GM12891 (cell line): ENCODE data around the gene VSX1.

ENCODE experiments used
- DNase-seq: peaks from one replicate; pipeline ENCODE4 v3.0.0; 2011; ENCODE audit warnings: low spot score; ENCODE audit not compliant: insufficient read length
- FAIRE-seq: peaks from 2 replicates; lab custom pipeline; 2011; peaks lifted over from hg19 to GRCh38; lab: Jason Lieb, UNC
- PAX5 ChIP-seq: IDR thresholded peaks from 2 replicates; pipeline ENCODE4 v1.6.1; 2011; ENCODE audit warnings: low read length, moderate library complexity, mild to moderate bottlenecking; ENCODE audit not compliant: insufficient read depth, severe bottlenecking
- POLR2A ChIP-seq: IDR thresholded peaks from 2 replicates; pipeline ENCODE4 v1.6.1; 2011; ENCODE audit warnings: low read depth, low read length, control low read depth
- POLR2AphosphoS5 ChIP-seq: IDR thresholded peaks from 2 replicates; pipeline ENCODE4 v1.6.1; 2011; ENCODE audit warnings: low read depth, low read length, control low read depth
- POU2F2 ChIP-seq: IDR thresholded peaks from 2 replicates; pipeline ENCODE4 v1.6.1; 2011; ENCODE audit warnings: low read depth, mild to moderate bottlenecking, control low read depth, low read length, moderate library complexity
- SPI1 ChIP-seq: IDR thresholded peaks from 2 replicates; pipeline ENCODE4 v1.6.1; 2011; ENCODE audit warnings: low read depth, low read length, control low read depth
- TAF1 ChIP-seq: IDR thresholded peaks from 2 replicates; pipeline ENCODE4 v1.6.1; 2011; ENCODE audit warnings: low read depth, low read length, control low read depth

Gene VSX1

GRCh38 chr20:25079171-25079570, 2.8 kb downstream of the VSX1 start:
- TF ChIP-seq SPI1 (no peak), POU2F2 (no peak), PAX5 (no peak), POLR2A (no peak), POLR2AphosphoS5 (no peak), TAF1 (no peak)

GRCh38 chr20:25078662-25079061, 3.3 kb downstream of the VSX1 start:
- no peak for FAIRE-seq
- no peak for DNase-seq
- TF ChIP-seq POLR2AphosphoS5 (no peak), POU2F2 (no peak), TAF1 (no peak), SPI1 (no peak), POLR2A (no peak), PAX5 (no peak)

More at GRCh38 chr20:25079171-25079570, 2.8 kb downstream of the VSX1 start:
- FAIRE-seq = no peak
- no peak for DNase-seq

GRCh38 chr20:25077610-25078169, 4.3 kb downstream of the VSX1 start:
- TF ChIP-seq POLR2AphosphoS5 = no peak
- no peak for TF ChIP-seq PAX5
- FAIRE-seq (no peak), DNase-seq (no peak)

- peak; percentile 20 for FAIRE-seq
- DNase-seq = no peak
- no peak for TF ChIP-seq POU2F2
- TF ChIP-seq PAX5 = no peak
- no peak for TF ChIP-seq POLR2AphosphoS5
- no peak for TF ChIP-seq SPI1
- no peak for TF ChIP-seq TAF1
- TF ChIP-seq POLR2A = no peak
These were observed 5.0 kb downstream of the VSX1 start for GRCh38 chr20:25076731-25077609.

GRCh38 chr20:25076201-25076600, 5.7 kb downstream of the VSX1 start:
- DNase-seq = no peak
- no peak for FAIRE-seq
- TF ChIP-seq SPI1 = no peak
- no peak for TF ChIP-seq POU2F2
- no peak for TF ChIP-seq PAX5
- TF ChIP-seq TAF1 = no peak
- TF ChIP-seq POLR2A = no peak
- no peak for TF ChIP-seq POLR2AphosphoS5

- DNase-seq (no peak), FAIRE-seq (no peak)
- TF ChIP-seq PAX5 = no peak
- no peak for TF ChIP-seq POLR2AphosphoS5
- TF ChIP-seq TAF1 = no peak
- no peak for TF ChIP-seq SPI1
- TF ChIP-seq POLR2A = no peak
- TF ChIP-seq POU2F2 = no peak
These were observed 8.4 kb downstream of the VSX1 start for GRCh38 chr20:25073544-25073943.

GRCh38 chr20:25072226-25072811, 9.6 kb downstream of the VSX1 start:
- no peak for FAIRE-seq
- DNase-seq = no peak
- TF ChIP-seq TAF1 = no peak
- TF ChIP-seq POLR2A = no peak
- no peak for TF ChIP-seq POLR2AphosphoS5
- TF ChIP-seq POU2F2 = no peak
- TF ChIP-seq SPI1 = no peak
- no peak for TF ChIP-seq PAX5

GRCh38 chr20:25071734-25072133, 10.2 kb downstream of the VSX1 start:
- FAIRE-seq (no peak), DNase-seq (no peak)
- TF ChIP-seq TAF1 = no peak
- TF ChIP-seq POLR2AphosphoS5 = no peak
- TF ChIP-seq PAX5 = no peak
- TF ChIP-seq POLR2A = no peak
- TF ChIP-seq SPI1 = no peak
- TF ChIP-seq POU2F2 = no peak

GRCh38 chr20:25070821-25071473, 11.0 kb downstream of the VSX1 start:
- DNase-seq = no peak
- no peak for TF ChIP-seq POU2F2
- TF ChIP-seq TAF1 = no peak
- TF ChIP-seq SPI1 = no peak

More at GRCh38 chr20:25070821-25071473, 11.0 kb downstream of the VSX1 start:
- no peak for FAIRE-seq
